ENCODE measurements around the gene PUSL1. TPM values are rescaled to one million over a fixed set of nuclear protein-coding genes. Genes with fewer than 3 reads are reported as not detected.

The PUSL1 gene
- total RNA-seq, 1 experiment from 2014 or later: 38.0 TPM

GRCh38 chr1:1260843-1261560 lies 47.4 kb upstream of the PUSL1 start:
- Mint-ChIP-seq H3K9me3 (no peaks in the 10 kb centered on the region; a peak in 1 of 5 replicates), H3K4me3 (no peak overlapping the region), H3K27ac (peak overlapping the region; percentile 68 to 90 (median 86); a peak in 4 of 7 replicates), H3K27me3 (ENCODE audit: low read depth) (peaks cover 3% of the 10 kb centered on the region; the same call in 1 of the 2 replicates), H3K36me3 (ENCODE audit: insufficient read depth in 1 of 3, low read depth in 3 of 3) (peaks cover 41 to 84% (median 66%) of the 10 kb centered on the region in 3 experiments; a peak in 6 of 7 replicates), H3K4me1 (peaks cover 14 to 26% of the 10 kb centered on the region in 2 experiments)
- Histone ChIP-seq H3K4me2 (ENCODE audit: insufficient read depth, insufficient read length, low read length) (no peak overlapping the region), H4K5ac (ENCODE audit: insufficient read length, low read depth, low read length) (no peak overlapping the region), H3K14ac (ENCODE audit: insufficient read depth, low read length) (no peak overlapping the region), H3K4me1 (ENCODE audit: insufficient read depth, low read length) (no peaks in the 10 kb centered on the region), H2AK5ac (ENCODE audit: insufficient read length, low read length) (no peak overlapping the region), H2BK5ac (ENCODE audit: insufficient read length, low read length) (no peak overlapping the region), H3K56ac (ENCODE audit: insufficient read length, low read depth, low read length) (no peak overlapping the region), H3T11ph (ENCODE audit: low read length) (no peak overlapping the region), H4K8ac (replicated peaks; ENCODE audit: insufficient read length, low read depth, low read length) (no peak overlapping the region), H3K79me2 (ENCODE audit: insufficient read depth, low read length) (no peaks in the 10 kb centered on the region; the same call in 1 of the 2 replicates), H3K9ac (ENCODE audit: extremely low read depth, insufficient read length, low read length) (no peak overlapping the region), H3K27ac (ENCODE audit: insufficient read length, low read depth, low read length) (no peak overlapping the region), H2BK20ac (ENCODE audit: low read depth, low read length, poor library complexity, severe bottlenecking) (no peak overlapping the region), H4K91ac (ENCODE audit: insufficient read length, low read depth, low read length) (no peak overlapping the region), H4K20me1 (ENCODE audit: control insufficient read depth, insufficient read depth, insufficient read length) (no peaks in the 10 kb centered on the region), H2BK12ac (ENCODE audit: insufficient read length, low read depth, low read length) (no peak overlapping the region), H3K9me3 (ENCODE audit: control insufficient read depth, low read depth, low read length) (no peaks in the 10 kb centered on the region), H3K23ac (ENCODE audit: insufficient read length, low read depth, low read length) (no peak overlapping the region), H3K4ac (ENCODE audit: low read depth, low read length) (no peak overlapping the region), H2AFZ (ENCODE audit: low read length) (no peak overlapping the region), H3K23me2 (ENCODE audit: insufficient read length, low read depth, low read length, poor library complexity, severe bottlenecking) (no peaks in the 10 kb centered on the region), H3K27me3 (ENCODE audit: insufficient read depth, low read length) (no peaks in the 10 kb centered on the region), H3K79me1 (ENCODE audit: insufficient read depth, low read depth, low read length, poor library complexity, severe bottlenecking) (no peaks in the 10 kb centered on the region), H2BK120ac (ENCODE audit: low read depth, low read length, poor library complexity, severe bottlenecking) (no peak overlapping the region), H3K18ac (ENCODE audit: insufficient read length, low read depth, low read length) (no peak overlapping the region), H2BK15ac (ENCODE audit: low read depth, low read length) (no peak overlapping the region)
- WGBS (ENCODE audit: extremely low coverage, insufficient read length, low lambda C conversion rate): no CpG with 5 or more reads among the region's 16 CpGs
- no peak for TF ChIP-seq CTCF (conservative IDR thresholded peaks at IDR 0.05)
- DNase-seq: no peak

All from H9 (cell line).